Measurements from ENCODE around the gene DNAH3.
"Not testable (repeated sequence)": the region's sequence is repeated elsewhere in the genome, so short reads cannot be mapped to it uniquely, and the experiment has no call there.

DNAH3 gene, protein sequence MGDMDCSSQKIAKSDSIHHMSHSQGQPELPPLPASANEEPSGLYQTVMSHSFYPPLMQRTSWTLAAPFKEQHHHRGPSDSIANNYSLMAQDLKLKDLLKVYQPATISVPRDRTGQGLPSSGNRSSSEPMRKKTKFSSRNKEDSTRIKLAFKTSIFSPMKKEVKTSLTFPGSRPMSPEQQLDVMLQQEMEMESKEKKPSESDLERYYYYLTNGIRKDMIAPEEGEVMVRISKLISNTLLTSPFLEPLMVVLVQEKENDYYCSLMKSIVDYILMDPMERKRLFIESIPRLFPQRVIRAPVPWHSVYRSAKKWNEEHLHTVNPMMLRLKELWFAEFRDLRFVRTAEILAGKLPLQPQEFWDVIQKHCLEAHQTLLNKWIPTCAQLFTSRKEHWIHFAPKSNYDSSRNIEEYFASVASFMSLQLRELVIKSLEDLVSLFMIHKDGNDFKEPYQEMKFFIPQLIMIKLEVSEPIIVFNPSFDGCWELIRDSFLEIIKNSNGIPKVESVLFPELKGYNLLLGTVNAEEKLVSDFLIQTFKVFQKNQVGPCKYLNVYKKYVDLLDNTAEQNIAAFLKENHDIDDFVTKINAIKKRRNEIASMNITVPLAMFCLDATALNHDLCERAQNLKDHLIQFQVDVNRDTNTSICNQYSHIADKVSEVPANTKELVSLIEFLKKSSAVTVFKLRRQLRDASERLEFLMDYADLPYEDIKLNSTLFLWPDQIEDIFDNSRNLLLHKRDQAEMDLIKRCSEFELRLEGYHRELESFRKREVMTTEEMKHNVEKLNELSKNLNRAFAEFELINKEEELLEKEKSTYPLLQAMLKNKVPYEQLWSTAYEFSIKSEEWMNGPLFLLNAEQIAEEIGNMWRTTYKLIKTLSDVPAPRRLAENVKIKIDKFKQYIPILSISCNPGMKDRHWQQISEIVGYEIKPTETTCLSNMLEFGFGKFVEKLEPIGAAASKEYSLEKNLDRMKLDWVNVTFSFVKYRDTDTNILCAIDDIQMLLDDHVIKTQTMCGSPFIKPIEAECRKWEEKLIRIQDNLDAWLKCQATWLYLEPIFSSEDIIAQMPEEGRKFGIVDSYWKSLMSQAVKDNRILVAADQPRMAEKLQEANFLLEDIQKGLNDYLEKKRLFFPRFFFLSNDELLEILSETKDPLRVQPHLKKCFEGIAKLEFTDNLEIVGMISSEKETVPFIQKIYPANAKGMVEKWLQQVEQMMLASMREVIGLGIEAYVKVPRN (N-terminal part only)

DNA sequence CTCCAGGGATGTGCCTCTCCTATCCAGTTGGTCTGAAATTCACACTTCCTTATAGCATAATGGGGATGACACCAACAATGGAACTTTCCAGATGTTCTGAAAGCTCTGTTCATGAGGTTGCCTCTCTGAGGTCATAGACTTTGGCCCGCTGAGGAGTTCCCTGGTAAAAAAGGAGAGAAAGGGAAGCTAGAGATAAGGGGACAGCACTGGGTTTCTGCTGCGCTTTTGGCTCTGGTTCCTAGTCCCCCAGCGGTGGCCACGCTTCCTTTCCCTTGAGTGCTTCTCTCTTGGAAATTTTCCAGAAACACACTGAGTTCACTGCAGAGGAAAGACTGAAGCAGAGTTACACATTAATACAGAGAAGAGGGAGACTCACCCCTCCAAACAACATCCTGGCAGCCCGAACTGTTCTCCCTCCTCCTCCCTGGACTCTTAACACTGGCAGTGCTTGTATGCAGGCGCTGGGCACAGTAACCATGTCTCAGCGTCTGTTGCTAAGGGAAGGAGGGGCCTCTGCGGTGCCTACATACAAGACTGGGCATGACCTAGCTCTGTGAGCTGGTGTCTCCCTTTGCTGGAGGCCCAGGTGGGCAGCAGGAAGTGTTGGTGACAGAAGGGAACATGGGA, at the start of gene DNAH3:
TSS of gene DNAH3 (minus strand) at position 472 of the 627 bp plus-strand sequence. CDS start 527 bp downstream, outside the sequence.
- DNase-seq = no peak

GRCh38 chr16:21199607-21200218, 49.1 kb upstream of the DNAH3 start:
- DNase-seq = no peak

- no peak for DNase-seq
Observed at GRCh38 chr16:21197621-21198020, 47.0 kb upstream of the DNAH3 start.

GRCh38 chr16:21197112-21197511, 46.5 kb upstream of the DNAH3 start:
- DNase-seq = no peak

- not testable (repeated sequence) for DNase-seq
Observed at GRCh38 chr16:21195330-21195729, 44.7 kb upstream of the DNAH3 start.

- DNase-seq = no peak
Observed at GRCh38 chr16:21194771-21195301, 44.2 kb upstream of the DNAH3 start.

- no peak for DNase-seq
Observed at GRCh38 chr16:21192991-21193390, 42.3 kb upstream of the DNAH3 start.

- DNase-seq = no peak
Observed at GRCh38 chr16:21190599-21190998, 40.0 kb upstream of the DNAH3 start.

- no peak for DNase-seq
Observed at GRCh38 chr16:21190013-21190412, 39.4 kb upstream of the DNAH3 start.

GRCh38 chr16:21189311-21189710, 38.7 kb upstream of the DNAH3 start:
- DNase-seq = no peak

GRCh38 chr16:21186326-21186691, 35.7 kb upstream of the DNAH3 start:
- DNase-seq = no peak

DNA sequence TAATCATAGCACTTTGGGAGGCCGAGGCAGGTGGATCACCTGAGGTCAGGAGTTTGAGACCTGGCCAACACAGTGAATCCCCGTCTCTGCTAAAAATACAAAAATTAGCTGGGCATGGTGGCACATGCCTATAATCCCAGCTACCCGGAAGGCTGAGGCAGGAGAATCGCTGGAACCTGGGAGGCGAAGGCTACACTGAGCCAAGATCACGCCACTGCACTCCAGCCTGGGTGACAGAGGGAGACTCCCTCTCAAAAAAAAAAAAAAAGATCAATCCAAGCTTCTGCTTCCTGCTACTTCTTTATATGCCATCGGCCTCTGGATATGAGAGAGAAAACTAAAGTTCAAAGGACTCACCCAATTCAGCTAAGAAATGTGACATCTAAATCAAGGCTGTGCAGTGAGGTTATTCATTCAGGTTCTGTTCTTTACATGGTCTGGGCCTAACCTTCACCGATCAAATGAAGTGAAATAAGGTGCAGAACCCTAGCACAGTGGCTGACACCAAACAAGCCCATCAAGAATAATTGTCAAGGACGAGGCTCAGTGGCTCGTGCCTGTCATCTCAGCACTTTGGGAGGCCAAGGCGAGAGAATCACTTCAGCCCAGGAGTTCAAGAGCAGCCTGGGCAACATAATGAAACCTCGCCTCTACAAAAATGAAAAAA, 35.1 kb upstream of the DNAH3 start:
- DNase-seq = no peak

DNA sequence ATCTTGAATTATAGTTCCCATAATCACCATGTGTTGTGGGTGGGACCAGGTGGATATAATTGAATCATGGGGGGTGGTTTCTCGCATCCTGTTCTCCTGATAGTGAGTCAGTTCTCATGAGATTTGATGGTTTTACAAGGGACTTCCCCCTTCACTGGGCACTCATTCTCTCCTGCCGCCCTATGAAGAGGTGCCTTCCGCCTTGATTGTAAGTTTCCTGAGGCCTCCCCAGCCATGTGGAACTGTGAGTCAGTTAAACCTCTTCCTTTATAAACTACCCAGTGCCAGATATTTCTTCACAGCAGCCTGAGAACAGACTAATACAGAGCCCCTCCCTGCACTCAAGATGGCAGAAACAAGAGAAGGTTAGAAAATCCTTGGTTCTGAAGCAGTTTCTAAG, 34.2 kb upstream of the DNAH3 start:
- no peak for DNase-seq

- DNase-seq = no peak
Observed at GRCh38 chr16:21183995-21184394, 33.3 kb upstream of the DNAH3 start.

DNA sequence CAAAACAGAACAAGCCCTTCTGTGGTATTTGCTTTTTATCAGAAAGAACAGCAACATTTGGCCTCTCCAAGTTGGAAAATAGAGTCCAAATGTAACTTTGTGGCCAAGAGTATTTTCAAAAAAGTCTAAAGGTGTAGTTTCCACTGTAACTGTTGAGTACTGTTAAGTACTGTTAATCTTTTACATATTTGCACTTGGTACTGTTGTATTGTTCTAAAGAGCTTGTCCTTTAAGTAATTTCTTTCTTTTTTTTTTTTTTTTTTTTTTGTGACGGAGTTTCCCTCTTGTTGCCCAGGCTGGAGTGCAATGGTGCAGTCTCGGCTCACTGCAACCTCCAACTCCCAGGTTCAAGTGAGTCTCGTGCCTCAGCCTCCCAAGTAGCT, 29.3 kb upstream of the DNAH3 start:
- no peak for DNase-seq

DNA sequence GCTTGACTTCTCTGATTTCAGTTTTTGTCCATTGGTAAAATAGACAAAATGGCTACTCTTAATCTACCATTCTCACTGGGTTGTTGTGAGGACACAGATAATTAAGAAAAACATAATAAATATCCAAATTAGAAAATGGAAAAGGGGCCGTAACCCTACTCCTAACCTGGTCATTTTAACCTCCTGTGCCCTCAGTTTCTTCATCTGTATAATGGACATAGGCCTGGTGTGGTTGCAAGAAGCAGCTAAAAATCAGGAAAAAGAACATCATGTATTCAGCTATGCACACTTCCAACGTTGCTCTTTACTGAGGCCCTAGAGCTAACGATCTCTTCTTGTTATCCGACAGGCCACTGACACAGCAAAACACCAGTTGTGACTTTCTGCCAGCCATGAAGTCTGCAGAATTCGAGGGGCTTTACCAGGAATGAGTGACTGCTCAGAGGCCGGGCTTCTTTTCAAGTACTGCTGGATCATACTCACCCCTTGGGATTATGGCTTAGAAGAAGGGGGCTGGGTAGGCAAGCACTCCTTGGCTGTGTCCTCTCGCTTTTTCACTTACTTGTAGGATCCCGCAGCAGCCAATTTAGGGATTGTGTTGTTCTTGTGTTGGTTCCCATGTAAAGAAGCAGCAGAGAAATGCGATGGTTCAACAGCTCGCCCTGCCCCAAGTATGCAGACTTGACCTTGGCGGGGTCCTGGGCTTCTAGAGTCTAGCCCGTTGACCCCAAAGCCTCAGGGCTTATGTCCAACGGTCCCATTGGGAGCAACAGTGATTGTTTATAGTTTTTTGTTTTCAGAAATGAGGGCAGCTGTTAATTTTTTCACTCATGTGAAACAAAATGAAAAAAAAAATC, 28.7 kb upstream of the DNAH3 start:
- no peak for DNase-seq

GRCh38 chr16:21175397-21175796, 24.8 kb upstream of the DNAH3 start:
- DNase-seq = no peak

- DNase-seq = no peak
Observed at GRCh38 chr16:21172650-21173049, 22.0 kb upstream of the DNAH3 start.

GRCh38 chr16:21170116-21170515, 19.5 kb upstream of the DNAH3 start:
- not testable (repeated sequence) for DNase-seq

- DNase-seq = no peak
Observed at GRCh38 chr16:21169249-21169981, 18.8 kb upstream of the DNAH3 start.

Data from activated CD4-positive, alpha-beta T cell treated with anti-CD3 and anti-CD28 coated beads, Interleukin-2, amount 50 U/mL, for 1 hour (primary cell).